SU-DHL-6 (cell line): ENCODE measurements around the gene ESF1.

Source experiments
- H2AFZ ChIP-seq: fragments of 200-600 bp; sonication (generic); 2 replicates; pipeline ENCODE4 v1.6.1; 2014; ENCODE audit warnings: low read depth, mild to moderate bottlenecking, moderate library complexity, mixed read lengths, antibody characterized with exemption, low read length; ENCODE audit not compliant: severe bottlenecking
- H3F3A ChIP-seq: fragments of 200-600 bp; shearing (Covaris generic); 2 replicates; pipeline ENCODE4 v1.6.0; 2016; ENCODE audit warnings: antibody characterized with exemption, mild to moderate bottlenecking; ENCODE audit not compliant: insufficient read depth
- H3K27ac ChIP-seq: fragments of 200-600 bp; sonication (generic); 2 replicates; pipeline ENCODE4 v1.5.1; 2016; ENCODE audit warnings: low read depth, mild to moderate bottlenecking, low read length, moderate library complexity, mixed read lengths
- H3K27me3 ChIP-seq: fragments of 200-600 bp; sonication (generic), shearing (Covaris generic); 2 replicates; pipeline ENCODE4 v1.6.0; 2014; ENCODE audit warnings: mild to moderate bottlenecking, low read length
- H3K36me3 ChIP-seq: fragments of 200-600 bp; sonication (generic); 2 replicates; pipeline ENCODE4 v1.6.1; 2014; ENCODE audit warnings: mild to moderate bottlenecking, low read length, mixed read lengths
- H3K4me2 ChIP-seq: fragments of 300-600, 200-600 bp; shearing (Covaris generic), sonication (generic); 2 replicates; pipeline ENCODE4 v1.6.0; 2014; ENCODE audit warnings: low read length, low read depth, mild to moderate bottlenecking; ENCODE audit not compliant: poor library complexity, severe bottlenecking
- H3K4me3 ChIP-seq: fragments of 200-600 bp; sonication (generic); 2 replicates; pipeline ENCODE4 v1.5.1; 2014; ENCODE audit warnings: antibody characterized with exemption, low read length, mild to moderate bottlenecking, mixed read lengths; ENCODE audit not compliant: insufficient read depth, poor library complexity, severe bottlenecking
- H3K79me2 ChIP-seq: fragments of 200-600 bp; sonication (generic); 2 replicates; pipeline ENCODE4 v1.6.1; 2014; ENCODE audit warnings: mild to moderate bottlenecking, low read length, moderate library complexity; ENCODE audit not compliant: insufficient read depth
- H3K9ac ChIP-seq: fragments of 200-600 bp; sonication (generic); 2 replicates; pipeline ENCODE4 v1.7.0; 2014; ENCODE audit warnings: mild to moderate bottlenecking, low read length
- H3K9me2 ChIP-seq: fragments of 200-600 bp; sonication (generic); replicated peaks from 2 replicates; pipeline ENCODE4 v1.6.1; 2014; ENCODE audit warnings: low read length; ENCODE audit not compliant: insufficient read depth
- H3K9me3 ChIP-seq: fragments of 200-600 bp; sonication (generic); 2 replicates; pipeline ENCODE4 v1.6.1; 2014; ENCODE audit warnings: low read length, mixed read lengths; ENCODE audit not compliant: insufficient read depth
- H4K20me1 ChIP-seq: fragments of 200-600 bp; sonication (generic); 2 replicates; pipeline ENCODE4 v1.6.1; 2014; ENCODE audit warnings: low read depth, mild to moderate bottlenecking, antibody characterized with exemption, low read length, moderate library complexity, mixed read lengths
- CTCF ChIP-seq: fragments of 200-600 bp; sonication (generic); IDR thresholded peaks from one replicate; pipeline ENCODE4 v1.5.1; 2017; ENCODE audit warnings: antibody characterized with exemption, mild to moderate bottlenecking, low read length, moderate library complexity; ENCODE audit not compliant: insufficient read depth, poor library complexity, severe bottlenecking
- EZH2phosphoT487 ChIP-seq: fragments of 200-600 bp; sonication (generic), shearing (Covaris generic); conservative IDR thresholded peaks from 2 replicates; pipeline ENCODE4 v1.6.1; 2018; ENCODE audit warnings: mild to moderate bottlenecking, antibody characterized with exemption, low read length, moderate library complexity, mixed read lengths

The ESF1 gene

GRCh38 chr20:13681248-13682125, 103.2 kb downstream of the ESF1 start:
- Histone ChIP-seq H3K4me2 (no peak overlapping the region), H3K9me2 (no peaks in the 10 kb centered on the region), H3K9me3 (no peaks in the 10 kb centered on the region), H3K79me2 (no peaks in the 10 kb centered on the region), H3F3A (no peaks in the 10 kb centered on the region), H2AFZ (no peak overlapping the region), H4K20me1 (no peaks in the 10 kb centered on the region), H3K27me3 (no peaks in the 10 kb centered on the region), H3K9ac (no peak overlapping the region), H3K27ac (no peak overlapping the region), H3K36me3 (no peaks in the 10 kb centered on the region), H3K4me3 (no peak overlapping the region)
- no peak for TF ChIP-seq EZH2phosphoT487
- no peak for TF ChIP-seq CTCF

- H3K36me3 ChIP-seq, result no peaks in the 10 kb centered on the region
- H3K9me3 ChIP-seq, result no peaks in the 10 kb centered on the region
- H2AFZ ChIP-seq, result no peak overlapping the region
- H3K4me2 ChIP-seq, result no peak overlapping the region
- no peaks in the 10 kb centered on the region for H4K20me1 ChIP-seq
- no peaks in the 10 kb centered on the region for H3K27me3 ChIP-seq
- no peak overlapping the region for H3K9ac ChIP-seq
- no peaks in the 10 kb centered on the region for H3K79me2 ChIP-seq
- no peaks in the 10 kb centered on the region for H3K9me2 ChIP-seq
- TF ChIP-seq EZH2phosphoT487, result no peak
- no peak for TF ChIP-seq CTCF
- H3F3A ChIP-seq, result no peaks in the 10 kb centered on the region
- H3K4me3 ChIP-seq, result no peak overlapping the region
- H3K27ac ChIP-seq, result no peak overlapping the region
Observed at GRCh38 chr20:13678944-13679343, 105.8 kb downstream of the ESF1 start.

GRCh38 chr20:13677241-13677640, 107.5 kb downstream of the ESF1 start:
- TF ChIP-seq CTCF (no peak), EZH2phosphoT487 (no peak)
- H3K9me3 ChIP-seq, result no peaks in the 10 kb centered on the region

More at GRCh38 chr20:13677241-13677640, 107.5 kb downstream of the ESF1 start:
- H2AFZ ChIP-seq, result no peak overlapping the region
- no peaks in the 10 kb centered on the region for H3K79me2 ChIP-seq
- no peaks in the 10 kb centered on the region for H4K20me1 ChIP-seq
- H3K9ac ChIP-seq, result no peak overlapping the region
- H3K4me2 ChIP-seq, result no peak overlapping the region
- no peaks in the 10 kb centered on the region for H3K36me3 ChIP-seq
- H3K27ac ChIP-seq, result no peak overlapping the region
- no peaks in the 10 kb centered on the region for H3K9me2 ChIP-seq
- no peaks in the 10 kb centered on the region for H3K27me3 ChIP-seq
- H3K4me3 ChIP-seq, result no peak overlapping the region
- no peaks in the 10 kb centered on the region for H3F3A ChIP-seq
